Liver (tissue), 9 donors: ENCODE results near the gene LDLR. TPM values are rescaled to one million over a fixed set of nuclear protein-coding genes. Genes with fewer than 3 reads are reported as not detected.

Experiments
- DNase-seq: peaks from one replicate; pipeline ENCODE4 v3.0.0-alpha.2; 2017; ENCODE audit warnings: low spot score
- H3K27ac ChIP-seq, 2 donors: one replicate each; pipeline ENCODE4 v1.7.0; 2013; ENCODE audit warnings: inconsistent platforms in 2 of 2, low read length in 2 of 2, control low read depth in 1 of 2, low read depth in 1 of 2, mild to moderate bottlenecking in 1 of 2
- H3K27me3 ChIP-seq, 4 donors: one replicate each; pipeline versions ENCODE4 v1.6.1 to v1.7.0; 2013; ENCODE audit warnings: low read length in 3 of 4, inconsistent platforms in 1 of 4, mild to moderate bottlenecking in 1 of 4, moderate library complexity in 1 of 4; ENCODE audit not compliant: control insufficient read depth in 4 of 4, insufficient read depth in 4 of 4
- H3K36me3 ChIP-seq, 4 donors: one replicate each; pipeline versions ENCODE4 v1.6.1 to v1.7.0; 2013; ENCODE audit warnings: low read length in 3 of 4, mild to moderate bottlenecking in 3 of 4, low read depth in 1 of 4, moderate library complexity in 1 of 4; ENCODE audit not compliant: control insufficient read depth in 4 of 4, insufficient read depth in 3 of 4
- H3K4me1 ChIP-seq, 4 donors: one replicate each; pipeline versions ENCODE4 v1.6.1 to v1.7.0; 2013; ENCODE audit warnings: low read length in 3 of 4, mild to moderate bottlenecking in 3 of 4, moderate library complexity in 1 of 4; ENCODE audit not compliant: control insufficient read depth in 4 of 4, insufficient read depth in 4 of 4
- H3K4me3 ChIP-seq, 3 donors: one replicate each; pipeline versions ENCODE4 v1.6.1 to v1.7.0; 2013; ENCODE audit warnings: low read length in 3 of 3, control low read depth in 1 of 3, low read depth in 1 of 3, mild to moderate bottlenecking in 1 of 3
- H3K9ac ChIP-seq, 2 donors: one replicate each; pipeline ENCODE4 v1.7.0; 2013; ENCODE audit warnings: low read length in 2 of 2, mild to moderate bottlenecking in 2 of 2, moderate library complexity in 2 of 2, control low read depth in 1 of 2, low read depth in 1 of 2
- H3K9me3 ChIP-seq, 4 donors: one replicate each; pipeline versions ENCODE4 v1.6.1 to v1.7.0; 2013; ENCODE audit warnings: low read length in 3 of 4; ENCODE audit not compliant: control insufficient read depth in 4 of 4
- ATF3 ChIP-seq: IDR thresholded peaks from 2 replicates; pipeline ENCODE4 v1.6.1; 2016; ENCODE audit warnings: antibody characterized with exemption
- CTCF ChIP-seq: fragments of 150-350 bp; IDR thresholded peaks from 2 replicates; pipeline ENCODE4 v1.5.1; 2017; ENCODE audit warnings: improper control_type of control experiment, low read depth, low read length; ENCODE audit not compliant: missing input control
- EGR1 ChIP-seq, 2 donors: IDR thresholded peaks; 2 replicates each; pipeline ENCODE4 v1.6.1; 2016 to 2018; ENCODE audit warnings: antibody characterized with exemption in 2 of 2, low read depth in 2 of 2
- FOXA1 ChIP-seq: IDR thresholded peaks from 2 replicates; pipeline ENCODE4 v1.6.1; 2016; ENCODE audit warnings: antibody characterized with exemption
- FOXA2 ChIP-seq: IDR thresholded peaks from 2 replicates; pipeline ENCODE4 v1.6.1; 2016; ENCODE audit warnings: antibody characterized with exemption
- GABPA ChIP-seq, 2 donors: IDR thresholded peaks in 1 of 2; conservative IDR thresholded peaks in 1 of 2; 2 replicates each; pipeline ENCODE4 v1.6.1; 2016; ENCODE audit warnings: antibody characterized with exemption in 2 of 2, mild to moderate bottlenecking in 1 of 2, moderate library complexity in 1 of 2
- HNF4A ChIP-seq, 2 donors: conservative IDR thresholded peaks; 2 replicates each; pipeline ENCODE4 v1.6.1; 2016; ENCODE audit warnings: antibody characterized with exemption in 2 of 2, mild to moderate bottlenecking in 2 of 2
- HNF4G ChIP-seq: IDR thresholded peaks from 2 replicates; pipeline ENCODE4 v1.6.1; 2016; ENCODE audit warnings: antibody characterized with exemption
- JUND ChIP-seq, 2 donors: IDR thresholded peaks; 2 replicates each; pipeline ENCODE4 v1.6.1; 2016; ENCODE audit warnings: antibody characterized with exemption in 2 of 2
- MAX ChIP-seq: IDR thresholded peaks from 2 replicates; pipeline ENCODE4 v1.6.1; 2016; ENCODE audit warnings: antibody characterized with exemption
- NR2F2 ChIP-seq: IDR thresholded peaks from 2 replicates; pipeline ENCODE4 v1.6.1; 2016; ENCODE audit warnings: antibody characterized with exemption
- RAD21 ChIP-seq, 2 donors: IDR thresholded peaks; 2 replicates each; pipeline ENCODE4 v1.6.1; 2016; ENCODE audit warnings: antibody characterized with exemption in 2 of 2, mild to moderate bottlenecking in 2 of 2
- REST ChIP-seq: IDR thresholded peaks from 2 replicates; pipeline ENCODE4 v1.6.1; 2016; ENCODE audit warnings: antibody characterized with exemption, mild to moderate bottlenecking
- RXRA ChIP-seq, 2 donors: IDR thresholded peaks; 2 replicates each; pipeline ENCODE4 v1.6.1; 2017 to 2018; ENCODE audit warnings: antibody characterized with exemption in 2 of 2, mild to moderate bottlenecking in 1 of 2
- SP1 ChIP-seq: IDR thresholded peaks from 2 replicates; pipeline ENCODE4 v1.6.1; 2018; ENCODE audit warnings: antibody characterized with exemption, mild to moderate bottlenecking
- YY1 ChIP-seq: IDR thresholded peaks from 2 replicates; pipeline ENCODE4 v1.6.1; 2016; ENCODE audit warnings: antibody characterized with exemption, mild to moderate bottlenecking
- ZBTB33 ChIP-seq: IDR thresholded peaks from 2 replicates; pipeline ENCODE4 v1.6.1; 2016; ENCODE audit warnings: antibody characterized with exemption
- WGBS: extraction: QIAGEN DNeasy Blood & Tissue Kit; methylation state at CpG from one replicate; pipeline ENCODE4 v1.1.7; 2013; 5-methylcytosine and 5-hydroxymethylcytosine counted together
- polyA plus RNA-seq, 2 donors: library from polyadenylated mRNA; stranded (reverse) in 1 of 2; unstranded in 1 of 2; fragments of 200-250 nt in 1 of 2; fragments of >200 nt in 1 of 2; fragmentation: Nextera tagmentation in 1 of 2; extraction: Ambion mirVana in 1 of 2; gene quantifications; one replicate each; pipeline versions ENCODE4 v1.2.1 to v1.2.3, GENCODE V29; 2013 to 2015
- total RNA-seq, 2 donors: library from RNA; depleted of rRNA; stranded (reverse); fragments of >200 nt; gene quantifications; one replicate each; pipeline ENCODE4 v1.2.3, GENCODE V29; 2014
- donor health status: healthy.
- donor health status: healthy.
- donor health status: healthy.
- donor health status: healthy.
- donor health status: healthy.

Gene LDLR
- total and polyA plus RNA-seq, 4 donors = 17.3 to 141 (median 63.9) TPM

GRCh38 chr19:11094520-11094894 lies 5.2 kb downstream of the LDLR start:
- no peak for DNase-seq
- TF ChIP-seq FOXA2 (no peak), RAD21 (IDR thresholded peaks at IDR 0.05) (no peak), EGR1 (IDR thresholded peaks at IDR 0.05; ENCODE audit: low read depth in 2 of 2) (no peak)
- H3K27me3 ChIP-seq = no peaks in the 10 kb centered on the region
- WGBS = 76% methylated on average over 4 of the region's 4 CpGs
- H3K4me3 ChIP-seq = peak overlapping the region in 1 of 3 donors; percentile 32
- H3K4me1 ChIP-seq = peaks cover 5 to 41% (median 27%) of the 10 kb centered on the region in 4 donors
- H3K36me3 ChIP-seq = peaks cover 0 to 30% (median 12%) of the 10 kb centered on the region in 4 donors
- peak overlapping the region; percentile 53 to 73 for H3K9ac ChIP-seq
- H3K27ac ChIP-seq = peak overlapping the region; percentile 87 to 92
- no peaks in the 10 kb centered on the region for H3K9me3 ChIP-seq

- TF ChIP-seq CTCF (no peak), ZBTB33 (no peak), HNF4A (conservative IDR thresholded peaks at IDR 0.05) (no peak), YY1 (peak; percentile 25), SP1 (no peak), GABPA (IDR thresholded peaks at IDR 0.05 in 1 of 2, conservative IDR thresholded peaks at IDR 0.05 in 1 of 2) (no peak), ATF3 (no peak), FOXA2 (no peak), REST (no peak), RXRA (IDR thresholded peaks at IDR 0.05) (no peak), NR2F2 (no peak), HNF4G (no peak), JUND (IDR thresholded peaks at IDR 0.05) (peak; percentile 60 to 82), FOXA1 (no peak), RAD21 (IDR thresholded peaks at IDR 0.05) (no peak), EGR1 (IDR thresholded peaks at IDR 0.05; ENCODE audit: low read depth in 2 of 2) (no peak), MAX (no peak)
- H3K4me3 ChIP-seq = no peak overlapping the region
- H3K4me1 ChIP-seq = peaks cover 5 to 45% (median 27%) of the 10 kb centered on the region in 4 donors
- no peaks in the 10 kb centered on the region for H3K27me3 ChIP-seq
- 72% methylated on average over 10 of the region's 10 CpGs for WGBS
- no peaks in the 10 kb centered on the region for H3K9me3 ChIP-seq
- H3K9ac ChIP-seq = no peak overlapping the region
- DNase-seq = no peak
- peaks cover 0 to 44% (median 24%) of the 10 kb centered on the region in 4 donors for H3K36me3 ChIP-seq
- H3K27ac ChIP-seq = peak overlapping the region; percentile 87 to 92
Observed at GRCh38 chr19:11096210-11096841, 7.1 kb downstream of the LDLR start.
